Ascending aorta (tissue), 2 donors: Measurements from ENCODE around the gene PDZD2. TPM values are rescaled to one million over a fixed set of nuclear protein-coding genes. Genes with fewer than 3 reads are reported as not detected.

ENCODE experiments used
- DNase-seq, 2 donors: peaks; one replicate each; pipeline ENCODE4 v3.0.0-alpha.2; 2019; ENCODE audit warnings: low spot score in 2 of 2
- H3K27ac ChIP-seq, 2 donors: fragments of 200-600 bp; sonication (generic); one replicate each; pipeline ENCODE4 v1.5.1; 2016 to 2017; ENCODE audit warnings: mild to moderate bottlenecking in 1 of 2
- H3K27me3 ChIP-seq: fragments of 200-600 bp; sonication (generic); one replicate; pipeline ENCODE4 v1.5.1; 2017
- H3K36me3 ChIP-seq, 2 donors: fragments of 200-600 bp; sonication (generic); one replicate each; pipeline ENCODE4 v1.5.1; 2016
- H3K4me1 ChIP-seq, 2 donors: fragments of 200-600 bp; sonication (generic); one replicate each; pipeline ENCODE4 v1.5.1; 2016 to 2017; ENCODE audit warnings: mild to moderate bottlenecking in 1 of 2
- H3K4me3 ChIP-seq, 2 donors: fragments of 200-600 bp; sonication (generic); one replicate each; pipeline ENCODE4 v1.5.1; 2016 to 2017; ENCODE audit warnings: mild to moderate bottlenecking in 1 of 2
- H3K9me3 ChIP-seq, 2 donors: fragments of 200-600 bp; sonication (generic); one replicate each; pipeline ENCODE4 v1.5.1; 2016
- CTCF ChIP-seq, 3 experiments: fragments of 200-600 bp in 2 of 3; fragments of 450-650 bp in 1 of 3; sonication (generic) in 2 of 3; IDR thresholded peaks; one replicate each; pipeline ENCODE4 v1.5.1; 2016 to 2019; ENCODE audit warnings: antibody characterized with exemption in 3 of 3, mild to moderate bottlenecking in 1 of 3, moderate library complexity in 1 of 3
- intact Hi-C: fragments of 100-400 bp; cut with DNase I; formaldehyde crosslinking; loops from one replicate; pipeline ENCODE4 v1.15.1; 2023
- total RNA-seq: library from RNA; depleted of rRNA; stranded (reverse); fragments of >200 nt; gene quantifications from one replicate; pipeline ENCODE4 v1.1.0, GENCODE V29; 2016

The PDZD2 gene
- total RNA-seq, 1 donor from 2014 or later = 8.1 TPM

- Histone ChIP-seq H3K36me3 (no peaks in the 10 kb centered on the region), H3K4me3 (no peak overlapping the region), H3K27me3 (no peaks in the 10 kb centered on the region), H3K4me1 (no peaks in the 10 kb centered on the region), H3K9me3 (no peaks in the 10 kb centered on the region), H3K27ac (no peak overlapping the region)
- no peak for DNase-seq
- no peak for TF ChIP-seq CTCF (IDR thresholded peaks at IDR 0.05)
- intact Hi-C loops = no loop called here
Observed at GRCh38 chr5:31944684-31945445, 305.9 kb downstream of the PDZD2 start.

GRCh38 chr5:31948006-31948405 is 309.1 kb downstream of the PDZD2 start:
- Histone ChIP-seq H3K27me3 (no peaks in the 10 kb centered on the region), H3K27ac (no peak overlapping the region), H3K4me3 (no peak overlapping the region), H3K36me3 (no peaks in the 10 kb centered on the region), H3K4me1 (no peaks in the 10 kb centered on the region), H3K9me3 (no peaks in the 10 kb centered on the region)
- no peak for TF ChIP-seq CTCF (IDR thresholded peaks at IDR 0.05)
- intact Hi-C loops = no loop called here
- DNase-seq = no peak

- intact Hi-C loops = no loop called here
- no peak overlapping the region for H3K27ac ChIP-seq
- no peaks in the 10 kb centered on the region for H3K9me3 ChIP-seq
- no peaks in the 10 kb centered on the region for H3K27me3 ChIP-seq
- H3K4me1 ChIP-seq = no peaks in the 10 kb centered on the region
- H3K4me3 ChIP-seq = no peak overlapping the region
- no peak for TF ChIP-seq CTCF (IDR thresholded peaks at IDR 0.05)
- H3K36me3 ChIP-seq = no peaks in the 10 kb centered on the region
- DNase-seq = no peak
Observed at GRCh38 chr5:31952067-31952466, 313.1 kb downstream of the PDZD2 start.

- H3K4me1 ChIP-seq = no peaks in the 10 kb centered on the region
- H3K36me3 ChIP-seq = no peaks in the 10 kb centered on the region
- no peak overlapping the region for H3K27ac ChIP-seq
- H3K9me3 ChIP-seq = no peaks in the 10 kb centered on the region
- intact Hi-C loops = no loop called here
- H3K4me3 ChIP-seq = no peak overlapping the region
- TF ChIP-seq CTCF (IDR thresholded peaks at IDR 0.05) = no peak
- H3K27me3 ChIP-seq = no peaks in the 10 kb centered on the region
- no peak for DNase-seq
Observed at GRCh38 chr5:31954091-31954490, 315.2 kb downstream of the PDZD2 start.

GRCh38 chr5:31957151-31957550 is 318.2 kb downstream of the PDZD2 start:
- no peak for DNase-seq
- Histone ChIP-seq H3K9me3 (no peaks in the 10 kb centered on the region), H3K27ac (no peak overlapping the region), H3K4me3 (no peak overlapping the region), H3K27me3 (no peaks in the 10 kb centered on the region), H3K4me1 (no peaks in the 10 kb centered on the region), H3K36me3 (no peaks in the 10 kb centered on the region)
- intact Hi-C loops = no loop called here
- TF ChIP-seq CTCF (IDR thresholded peaks at IDR 0.05) = no peak
